Measurements from ENCODE around the gene SCARB1.

Gene SCARB1

DNA sequence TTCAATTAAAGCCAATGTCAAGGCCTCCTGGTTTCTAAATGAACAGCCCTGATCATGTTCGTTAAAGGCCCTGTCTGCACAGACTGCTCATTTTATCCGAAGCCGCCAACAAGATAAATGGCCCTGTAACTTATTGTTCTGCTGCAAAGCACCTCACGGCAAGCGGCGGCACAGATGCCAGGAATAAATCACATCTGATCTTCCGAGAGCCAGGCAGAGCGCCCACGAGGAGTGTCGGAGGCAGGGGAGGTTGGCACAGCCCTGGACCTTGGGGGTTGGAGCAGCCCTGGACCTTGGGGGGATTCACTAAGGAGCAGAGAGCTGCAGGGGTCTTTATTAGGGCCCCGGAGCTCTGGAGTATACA lies 110.5 kb downstream of the SCARB1 start:
- H3K9me3 ChIP-seq (ENCODE audit: control insufficient read depth in 2 of 2, low read length in 2 of 2), result peaks cover 0 to 3% of the 10 kb centered on the region in 2 donors
- H3K4me3 ChIP-seq (ENCODE audit: low read length in 2 of 2), result peak overlapping the region in 1 of 2 donors; percentile 1
- H3K36me3 ChIP-seq (ENCODE audit: control insufficient read depth in 2 of 2, insufficient read depth in 2 of 2, low read length in 2 of 2), result peaks cover 0 to 3% of the 10 kb centered on the region in 2 donors
- H3K27ac ChIP-seq (ENCODE audit: low read length), result peak overlapping the region; percentile 94
- H3K4me1 ChIP-seq (ENCODE audit: control insufficient read depth, insufficient read depth, low read length), result peaks cover 54% of the 10 kb centered on the region
- no peak overlapping the region for H3K9ac ChIP-seq (ENCODE audit: low read length in 2 of 2)
- H3K27me3 ChIP-seq (ENCODE audit: control insufficient read depth in 1 of 2, insufficient read depth in 2 of 2, low read length in 2 of 2), result no peaks in the 10 kb centered on the region

DNA sequence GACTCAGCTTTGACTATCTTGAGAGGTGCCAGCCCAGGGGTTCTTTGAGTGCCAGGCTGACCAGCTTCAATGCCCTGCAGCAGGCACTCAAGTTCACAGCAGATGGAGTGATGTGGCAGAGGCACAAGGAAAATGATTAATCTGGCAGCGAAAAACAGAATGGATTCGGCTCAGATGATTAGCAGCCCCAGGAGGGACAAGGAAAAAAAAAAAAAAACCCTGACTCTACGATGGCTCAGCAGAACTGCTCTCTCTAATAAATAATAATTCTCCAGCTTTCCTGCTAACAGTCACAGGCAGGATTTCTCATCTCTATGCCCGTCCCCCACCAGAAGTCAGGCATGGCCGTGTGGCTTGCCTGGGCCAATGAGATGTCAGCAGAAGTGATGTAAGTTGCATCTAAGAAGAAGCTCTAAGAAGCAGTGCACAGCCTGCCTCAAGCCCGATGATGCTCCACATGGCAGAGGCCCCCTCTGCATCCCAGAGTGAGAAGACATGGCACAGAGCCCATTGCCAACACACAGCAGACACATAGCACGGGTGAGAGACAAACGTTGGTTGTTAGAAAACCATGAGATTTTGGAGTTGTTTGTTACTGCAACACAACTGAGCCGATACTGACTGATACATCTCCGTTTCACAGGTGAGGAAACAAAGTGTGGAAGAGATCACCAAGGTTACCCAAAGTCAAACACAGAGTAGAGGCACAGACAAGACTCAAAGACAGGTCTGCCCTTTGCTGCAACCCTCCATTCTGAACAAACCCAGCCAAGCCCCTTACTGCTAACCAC lies 111.0 kb downstream of the SCARB1 start:
- H3K27me3 ChIP-seq (ENCODE audit: control insufficient read depth in 1 of 2, insufficient read depth in 2 of 2, low read length in 2 of 2), result no peaks in the 10 kb centered on the region
- H3K4me1 ChIP-seq (ENCODE audit: control insufficient read depth, insufficient read depth, low read length), result peaks cover 56% of the 10 kb centered on the region
- H3K36me3 ChIP-seq (ENCODE audit: control insufficient read depth in 2 of 2, insufficient read depth in 2 of 2, low read length in 2 of 2), result peaks cover 0 to 3% of the 10 kb centered on the region in 2 donors
- peak overlapping the region in 1 of 2 donors; percentile 3 for H3K9ac ChIP-seq (ENCODE audit: low read length in 2 of 2)
- H3K9me3 ChIP-seq (ENCODE audit: control insufficient read depth in 2 of 2, low read length in 2 of 2), result peaks cover 0 to 3% of the 10 kb centered on the region in 2 donors
- peak overlapping the region; percentile 94 for H3K27ac ChIP-seq (ENCODE audit: low read length)
- H3K4me3 ChIP-seq (ENCODE audit: low read length in 2 of 2), result peak overlapping the region in 1 of 2 donors; percentile 1

DNA sequence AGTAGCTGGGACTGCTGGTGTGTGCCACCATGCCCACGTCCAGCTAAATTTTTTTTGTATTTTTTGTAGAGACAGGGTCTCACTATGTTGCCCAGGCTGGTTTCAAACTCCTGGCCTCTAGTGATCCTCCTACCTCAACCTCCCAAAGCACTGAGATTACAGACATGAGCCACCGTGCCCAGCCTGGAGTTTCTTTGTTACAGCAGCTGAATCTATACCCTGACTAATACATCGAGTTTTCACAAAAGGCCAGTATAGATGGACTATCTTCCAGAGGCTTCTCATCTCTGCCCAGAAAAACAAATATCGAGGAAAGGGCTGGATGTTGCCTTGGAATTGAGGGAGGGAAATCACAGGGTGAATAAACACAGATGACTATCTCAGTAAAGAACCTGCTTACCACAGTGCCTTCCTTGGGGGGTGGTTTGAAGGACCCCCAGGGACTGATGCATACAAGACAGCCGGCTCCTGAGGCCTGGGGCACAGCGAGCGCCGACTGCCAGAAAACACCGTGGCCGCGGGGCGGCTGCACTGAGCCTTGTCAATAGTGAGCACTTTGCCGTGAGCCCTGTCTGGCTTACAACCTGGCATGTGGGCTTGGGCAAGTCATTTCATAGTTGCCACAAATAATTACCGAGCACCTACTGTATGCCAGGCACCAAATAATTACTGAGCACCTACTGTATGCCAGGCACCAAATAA lies 111.9 kb downstream of the SCARB1 start:
- H3K27me3 ChIP-seq (ENCODE audit: control insufficient read depth in 1 of 2, insufficient read depth in 2 of 2, low read length in 2 of 2), result no peaks in the 10 kb centered on the region
- H3K4me1 ChIP-seq (ENCODE audit: control insufficient read depth, insufficient read depth, low read length), result peaks cover 60% of the 10 kb centered on the region
- H3K36me3 ChIP-seq (ENCODE audit: control insufficient read depth in 2 of 2, insufficient read depth in 2 of 2, low read length in 2 of 2), result peaks cover 0 to 3% of the 10 kb centered on the region in 2 donors
- no peak overlapping the region for H3K4me3 ChIP-seq (ENCODE audit: low read length in 2 of 2)
- H3K9me3 ChIP-seq (ENCODE audit: control insufficient read depth in 2 of 2, low read length in 2 of 2), result peaks cover 0 to 3% of the 10 kb centered on the region in 2 donors
- no peak overlapping the region for H3K9ac ChIP-seq (ENCODE audit: low read length in 2 of 2)
- no peak overlapping the region for H3K27ac ChIP-seq (ENCODE audit: low read length)

DNA sequence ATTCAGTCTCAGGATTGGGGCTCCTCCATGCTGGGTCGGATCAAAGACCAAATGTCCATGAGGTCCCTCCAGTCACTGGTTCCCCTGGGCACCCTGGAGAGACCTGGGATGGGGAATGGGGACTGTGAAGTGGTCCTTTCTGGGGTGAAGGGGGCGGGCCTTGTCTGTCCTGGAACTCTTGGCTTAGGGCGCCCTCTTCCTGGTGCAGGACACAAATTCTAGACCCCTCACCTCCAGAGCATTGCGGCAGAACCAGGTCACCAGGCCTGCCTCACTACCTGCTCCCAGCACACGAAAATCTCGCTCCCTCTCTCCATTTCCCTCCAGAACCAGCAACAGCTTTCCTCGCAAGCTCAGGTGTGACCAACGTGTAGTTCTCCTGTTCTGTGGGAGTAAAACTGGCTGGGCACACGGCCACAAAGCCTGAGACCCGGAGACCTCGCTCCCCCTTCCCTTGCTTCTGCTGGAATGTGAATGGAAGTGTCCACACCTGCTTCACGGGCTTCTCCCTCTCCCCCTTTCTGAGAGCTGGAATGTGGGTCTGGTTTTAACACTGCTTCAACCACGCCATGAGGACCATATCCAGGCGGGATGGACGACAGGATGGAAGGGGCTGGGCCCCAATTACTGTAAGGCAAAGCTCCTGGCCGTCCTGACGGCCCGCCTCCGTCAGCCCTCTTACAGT lies 112.7 kb downstream of the SCARB1 start:
- no peak overlapping the region for H3K27ac ChIP-seq (ENCODE audit: low read length)
- no peak overlapping the region for H3K9ac ChIP-seq (ENCODE audit: low read length in 2 of 2)
- peaks cover 0 to 3% of the 10 kb centered on the region in 2 donors for H3K9me3 ChIP-seq (ENCODE audit: control insufficient read depth in 2 of 2, low read length in 2 of 2)
- no peaks in the 10 kb centered on the region for H3K27me3 ChIP-seq (ENCODE audit: control insufficient read depth in 1 of 2, insufficient read depth in 2 of 2, low read length in 2 of 2)
- peaks cover 0 to 3% of the 10 kb centered on the region in 2 donors for H3K36me3 ChIP-seq (ENCODE audit: control insufficient read depth in 2 of 2, insufficient read depth in 2 of 2, low read length in 2 of 2)
- no peak overlapping the region for H3K4me3 ChIP-seq (ENCODE audit: low read length in 2 of 2)
- peaks cover 66% of the 10 kb centered on the region for H3K4me1 ChIP-seq (ENCODE audit: control insufficient read depth, insufficient read depth, low read length)

DNA sequence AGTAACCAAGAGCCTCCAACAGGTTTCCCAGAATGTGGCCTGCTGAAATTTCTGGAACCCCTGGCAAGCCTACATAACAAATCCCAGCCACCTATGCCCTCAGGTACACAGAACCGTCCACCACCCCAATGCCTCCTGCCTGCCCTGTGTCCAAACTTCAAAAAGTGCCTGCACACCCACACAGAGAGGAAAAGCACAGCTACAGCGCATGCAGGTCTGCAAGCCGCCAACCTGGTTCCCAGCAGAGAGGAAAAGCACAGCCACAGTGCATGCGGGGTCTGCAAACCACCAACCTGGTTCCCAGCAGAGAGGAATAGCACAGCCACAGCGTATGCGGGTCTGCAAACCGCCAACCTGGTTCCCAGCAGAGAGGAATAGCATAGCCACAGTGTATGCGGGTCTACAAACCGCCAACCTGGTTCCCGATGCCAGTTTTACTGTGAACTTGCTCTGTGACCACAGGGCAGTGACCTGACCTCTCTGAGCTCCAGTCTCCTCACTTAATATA lies 113.5 kb downstream of the SCARB1 start:
- Histone ChIP-seq H3K27me3 (ENCODE audit: control insufficient read depth in 1 of 2, insufficient read depth in 2 of 2, low read length in 2 of 2) (no peaks in the 10 kb centered on the region), H3K27ac (ENCODE audit: low read length) (no peak overlapping the region), H3K4me1 (ENCODE audit: control insufficient read depth, insufficient read depth, low read length) (peaks cover 66% of the 10 kb centered on the region), H3K9ac (ENCODE audit: low read length in 2 of 2) (no peak overlapping the region), H3K4me3 (ENCODE audit: low read length in 2 of 2) (no peak overlapping the region), H3K36me3 (ENCODE audit: control insufficient read depth in 2 of 2, insufficient read depth in 2 of 2, low read length in 2 of 2) (peaks cover 0 to 3% of the 10 kb centered on the region in 2 donors), H3K9me3 (ENCODE audit: control insufficient read depth in 2 of 2, low read length in 2 of 2) (peaks cover 0 to 3% of the 10 kb centered on the region in 2 donors)

DNA sequence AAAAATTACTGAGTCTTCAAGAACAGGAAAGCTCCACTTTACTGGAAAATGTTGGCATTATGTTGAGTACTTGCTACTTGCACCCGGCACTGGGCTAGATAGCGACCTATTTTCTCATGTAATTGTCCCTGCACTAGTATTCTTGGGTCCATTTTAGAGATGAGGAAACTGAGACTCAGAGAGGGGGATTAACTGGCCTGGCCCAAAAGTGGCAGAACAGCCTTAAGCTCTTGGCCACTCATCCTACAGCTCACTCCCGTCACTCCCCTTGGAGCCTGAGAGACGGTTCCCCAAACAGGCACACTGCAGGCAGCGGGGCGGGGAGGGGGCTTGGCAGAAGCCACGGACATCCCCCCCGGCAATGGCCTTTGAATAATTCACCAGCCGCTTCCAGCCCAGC lies 113.9 kb downstream of the SCARB1 start:
- Histone ChIP-seq H3K36me3 (ENCODE audit: control insufficient read depth in 2 of 2, insufficient read depth in 2 of 2, low read length in 2 of 2) (peaks cover 0 to 7% of the 10 kb centered on the region in 2 donors), H3K27me3 (ENCODE audit: control insufficient read depth in 1 of 2, insufficient read depth in 2 of 2, low read length in 2 of 2) (no peaks in the 10 kb centered on the region), H3K27ac (ENCODE audit: low read length) (no peak overlapping the region), H3K9ac (ENCODE audit: low read length in 2 of 2) (no peak overlapping the region), H3K4me1 (ENCODE audit: control insufficient read depth, insufficient read depth, low read length) (peaks cover 65% of the 10 kb centered on the region), H3K9me3 (ENCODE audit: control insufficient read depth in 2 of 2, low read length in 2 of 2) (peaks cover 0 to 3% of the 10 kb centered on the region in 2 donors), H3K4me3 (ENCODE audit: low read length in 2 of 2) (no peak overlapping the region)

DNA sequence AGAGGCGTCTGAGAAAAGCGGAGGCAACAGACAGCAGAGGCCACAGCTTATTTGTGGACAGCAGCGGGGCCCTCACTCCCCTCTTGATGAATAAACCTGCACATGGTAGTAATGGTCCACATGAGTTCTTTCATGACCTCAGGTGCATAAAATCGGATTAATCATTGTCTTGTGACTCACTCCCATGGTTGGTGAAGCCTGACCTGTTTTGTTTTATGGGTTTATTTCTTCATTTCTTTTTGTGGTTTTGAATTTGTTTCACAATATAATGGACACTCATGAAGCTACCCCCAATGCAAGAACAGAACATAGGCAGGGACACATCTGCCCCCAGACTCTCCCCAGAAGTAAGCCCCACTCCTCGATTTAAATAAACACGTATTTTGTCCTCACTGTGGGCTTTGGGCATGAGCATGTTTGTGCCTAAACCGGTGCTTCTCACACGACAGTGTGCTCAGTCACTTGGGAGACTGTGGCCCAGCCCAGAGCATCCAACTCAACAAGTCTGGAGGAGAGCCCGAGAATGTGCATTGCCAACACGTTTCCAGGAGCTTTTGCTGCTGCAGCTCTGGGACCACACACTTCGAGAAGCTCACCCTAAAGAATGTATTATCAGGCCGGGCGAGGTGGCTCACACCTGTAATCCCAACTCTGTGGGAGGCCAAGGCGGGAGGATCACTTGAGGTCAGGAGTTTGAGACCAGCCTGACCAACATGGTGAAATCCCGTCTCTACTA lies 116.1 kb downstream of the SCARB1 start:
- no peaks in the 10 kb centered on the region for H3K27me3 ChIP-seq (ENCODE audit: control insufficient read depth in 1 of 2, insufficient read depth in 2 of 2, low read length in 2 of 2)
- peak overlapping the region in 1 of 2 donors; percentile 15 for H3K4me3 ChIP-seq (ENCODE audit: low read length in 2 of 2)
- peaks cover 60% of the 10 kb centered on the region for H3K4me1 ChIP-seq (ENCODE audit: control insufficient read depth, insufficient read depth, low read length)
- H3K27ac ChIP-seq (ENCODE audit: low read length), result peak overlapping the region; percentile 93
- H3K9me3 ChIP-seq (ENCODE audit: control insufficient read depth in 2 of 2, low read length in 2 of 2), result peaks cover 0 to under 1% of the 10 kb centered on the region in 2 donors
- peaks cover 0 to 7% of the 10 kb centered on the region in 2 donors for H3K36me3 ChIP-seq (ENCODE audit: control insufficient read depth in 2 of 2, insufficient read depth in 2 of 2, low read length in 2 of 2)
- no peak overlapping the region for H3K9ac ChIP-seq (ENCODE audit: low read length in 2 of 2)

DNA sequence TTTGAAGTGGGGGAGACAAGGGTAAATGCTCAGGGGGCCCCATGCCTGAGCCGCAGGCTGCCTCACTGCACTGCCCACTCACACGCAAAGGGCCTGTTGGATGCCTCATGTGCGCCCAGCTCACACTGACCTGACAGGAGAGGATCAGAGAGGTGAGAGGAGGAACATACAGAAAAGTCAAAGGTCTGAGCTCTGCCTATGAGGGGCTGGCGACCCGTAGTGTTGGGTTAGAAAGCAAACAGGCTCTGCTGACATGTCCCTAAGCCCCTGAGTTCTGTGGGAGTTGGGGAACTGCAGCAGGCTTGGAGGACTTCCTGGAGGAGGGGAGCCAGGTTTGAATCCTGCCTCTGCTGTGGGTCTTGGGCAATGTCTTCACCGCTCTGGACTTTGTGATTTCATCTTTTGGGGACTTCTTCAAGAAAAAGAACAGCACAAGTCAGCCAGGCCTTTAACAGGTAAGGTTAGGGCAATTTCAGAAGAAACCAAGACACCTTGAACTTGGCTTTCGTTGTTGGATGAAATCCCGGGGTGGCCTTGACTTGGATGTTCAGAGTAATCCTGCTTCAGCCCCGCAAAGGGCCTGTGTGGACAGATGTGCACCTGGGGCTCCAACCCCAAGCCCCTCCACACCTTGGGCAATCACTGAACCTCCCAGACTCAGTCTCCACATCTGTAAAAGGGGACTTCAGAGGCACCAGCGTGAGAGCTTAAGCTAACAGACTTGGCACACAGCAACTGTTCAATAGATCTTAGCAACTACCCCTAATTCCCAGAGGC lies 116.8 kb downstream of the SCARB1 start:
- peak overlapping the region in 1 of 2 donors; percentile 57 for H3K4me3 ChIP-seq (ENCODE audit: low read length in 2 of 2)
- peak overlapping the region; percentile 13 to 30 for H3K9ac ChIP-seq (ENCODE audit: low read length in 2 of 2)

DNA sequence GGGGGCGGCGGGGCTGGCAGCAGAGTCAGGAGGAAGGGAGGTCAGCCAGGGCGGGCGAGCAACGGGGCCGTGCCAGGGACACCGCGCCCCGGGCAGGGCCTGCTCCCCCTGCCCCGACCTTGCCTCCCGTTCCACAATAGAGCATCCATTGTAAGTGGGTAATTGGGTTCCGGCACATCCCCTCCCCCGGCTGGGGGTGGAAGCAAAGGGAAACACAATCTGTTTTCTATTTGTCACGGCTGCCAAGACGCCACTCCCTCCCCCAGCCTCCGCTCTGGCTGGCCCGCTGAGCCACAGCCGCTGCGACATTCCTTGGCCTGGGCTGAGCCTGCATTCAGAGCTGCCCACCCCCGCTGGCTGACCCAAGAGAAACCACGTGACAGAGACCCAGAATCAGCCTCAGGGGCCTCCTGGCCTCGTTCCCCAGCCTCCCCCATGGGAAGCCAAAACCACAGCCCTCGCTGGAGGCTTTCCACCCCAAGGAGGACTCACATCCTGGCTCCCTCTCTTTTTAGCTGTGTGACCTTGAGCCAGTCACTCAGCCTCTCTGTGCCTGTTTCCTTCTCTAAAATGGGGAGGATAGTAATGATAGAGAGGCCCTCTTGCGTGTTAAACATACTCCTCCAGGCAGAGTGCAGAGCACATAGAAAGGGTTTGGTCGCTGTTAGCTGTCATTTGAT lies 117.6 kb downstream of the SCARB1 start:
- H3K9me3 ChIP-seq (ENCODE audit: control insufficient read depth in 2 of 2, low read length in 2 of 2), result no peaks in the 10 kb centered on the region
- H3K4me3 ChIP-seq (ENCODE audit: low read length in 2 of 2), result peak overlapping the region; percentile 6 to 57
- peaks cover 0 to 7% of the 10 kb centered on the region in 2 donors for H3K36me3 ChIP-seq (ENCODE audit: control insufficient read depth in 2 of 2, insufficient read depth in 2 of 2, low read length in 2 of 2)
- peak overlapping the region; percentile 93 for H3K27ac ChIP-seq (ENCODE audit: low read length)
- H3K4me1 ChIP-seq (ENCODE audit: control insufficient read depth, insufficient read depth, low read length), result peaks cover 67% of the 10 kb centered on the region
- peak overlapping the region; percentile 30 to 36 for H3K9ac ChIP-seq (ENCODE audit: low read length in 2 of 2)
- H3K27me3 ChIP-seq (ENCODE audit: control insufficient read depth in 1 of 2, insufficient read depth in 2 of 2, low read length in 2 of 2), result no peaks in the 10 kb centered on the region

More for the DNA sequence above, 116.8 kb downstream of the SCARB1 start:
- H3K27me3 ChIP-seq (ENCODE audit: control insufficient read depth in 1 of 2, insufficient read depth in 2 of 2, low read length in 2 of 2), result no peaks in the 10 kb centered on the region
- peaks cover 63% of the 10 kb centered on the region for H3K4me1 ChIP-seq (ENCODE audit: control insufficient read depth, insufficient read depth, low read length)
- peak overlapping the region; percentile 93 for H3K27ac ChIP-seq (ENCODE audit: low read length)
- H3K36me3 ChIP-seq (ENCODE audit: control insufficient read depth in 2 of 2, insufficient read depth in 2 of 2, low read length in 2 of 2), result peaks cover 0 to 7% of the 10 kb centered on the region in 2 donors
- H3K9me3 ChIP-seq (ENCODE audit: control insufficient read depth in 2 of 2, low read length in 2 of 2), result no peaks in the 10 kb centered on the region

Measured in stomach smooth muscle (tissue), 2 donors.